ENCODE results near the gene AK8. TPM values are rescaled to one million over a fixed set of nuclear protein-coding genes. Genes with fewer than 3 reads are reported as not detected.

The AK8 gene
- total RNA-seq, 6 donors from 2014 or later, result 0.44 to 8.4 (median 3.6) TPM

DNA sequence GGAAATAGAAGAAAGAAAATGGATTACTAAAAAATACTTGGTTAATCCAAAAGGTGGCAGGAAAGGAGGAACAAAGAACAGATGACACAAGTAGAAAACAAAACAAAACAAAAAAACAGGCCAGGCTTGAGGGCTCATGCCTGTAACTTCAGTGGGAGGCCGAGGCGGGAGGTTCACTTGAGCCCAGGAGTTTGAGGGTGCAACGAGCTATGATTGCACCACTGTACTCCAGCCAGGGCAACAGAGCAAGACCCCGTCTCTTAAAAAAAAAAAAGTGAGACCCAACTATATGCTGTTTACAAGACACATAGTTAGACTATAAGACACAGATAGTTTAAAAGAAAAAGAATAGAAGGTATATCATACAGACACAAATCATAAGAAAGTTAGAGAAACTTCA, 59.5 kb downstream of the AK8 start:
- H3K9me3 ChIP-seq, result no peaks in the 10 kb centered on the region
- TF ChIP-seq, protein P1, sequence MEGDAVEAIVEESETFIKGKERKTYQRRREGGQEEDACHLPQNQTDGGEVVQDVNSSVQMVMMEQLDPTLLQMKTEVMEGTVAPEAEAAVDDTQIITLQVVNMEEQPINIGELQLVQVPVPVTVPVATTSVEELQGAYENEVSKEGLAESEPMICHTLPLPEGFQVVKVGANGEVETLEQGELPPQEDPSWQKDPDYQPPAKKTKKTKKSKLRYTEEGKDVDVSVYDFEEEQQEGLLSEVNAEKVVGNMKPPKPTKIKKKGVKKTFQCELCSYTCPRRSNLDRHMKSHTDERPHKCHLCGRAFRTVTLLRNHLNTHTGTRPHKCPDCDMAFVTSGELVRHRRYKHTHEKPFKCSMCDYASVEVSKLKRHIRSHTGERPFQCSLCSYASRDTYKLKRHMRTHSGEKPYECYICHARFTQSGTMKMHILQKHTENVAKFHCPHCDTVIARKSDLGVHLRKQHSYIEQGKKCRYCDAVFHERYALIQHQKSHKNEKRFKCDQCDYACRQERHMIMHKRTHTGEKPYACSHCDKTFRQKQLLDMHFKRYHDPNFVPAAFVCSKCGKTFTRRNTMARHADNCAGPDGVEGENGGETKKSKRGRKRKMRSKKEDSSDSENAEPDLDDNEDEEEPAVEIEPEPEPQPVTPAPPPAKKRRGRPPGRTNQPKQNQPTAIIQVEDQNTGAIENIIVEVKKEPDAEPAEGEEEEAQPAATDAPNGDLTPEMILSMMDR (IDR thresholded peaks at IDR 0.05), result no peak
- TF ChIP-seq EP300 (IDR thresholded peaks at IDR 0.05) (no peak), POLR2A (IDR thresholded peaks at IDR 0.05) (no peak), POLR2AphosphoS5 (IDR thresholded peaks at IDR 0.05) (no peak)
- DNase-seq, result no peak
- H3K36me3 ChIP-seq, result no peaks in the 10 kb centered on the region
- no peaks in the 10 kb centered on the region for H3K27me3 ChIP-seq
- no peak overlapping the region for H3K4me3 ChIP-seq
- ATAC-seq (ENCODE audit: low FRiP score in 2 of 2), result no peak
- no peak overlapping the region for H3K27ac ChIP-seq
- WGBS, 2 donors, result 78 to 82% methylated on average over 4 of the region's 4 CpGs
- no peaks in the 10 kb centered on the region for H3K4me1 ChIP-seq

DNA sequence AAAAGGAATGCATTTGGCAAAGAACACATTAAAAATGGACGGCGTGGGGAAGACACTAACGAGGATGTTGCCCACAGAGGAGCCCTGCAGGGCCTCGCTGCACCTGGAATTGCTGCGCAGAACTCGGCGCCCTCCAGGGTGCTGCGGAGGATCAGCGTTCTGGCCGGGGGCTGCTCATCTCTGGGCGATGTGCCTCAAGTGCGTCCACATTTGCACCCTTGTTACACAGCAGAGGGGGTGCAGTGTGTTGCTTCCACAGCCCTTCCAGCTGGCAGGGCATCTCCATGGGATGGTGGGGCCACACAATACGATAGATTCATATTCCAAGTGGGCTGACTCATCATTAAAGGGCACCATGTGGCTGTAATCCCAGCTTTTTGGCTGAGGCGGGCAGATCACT, 63.1 kb downstream of the AK8 start:
- Histone ChIP-seq H3K9me3 (no peaks in the 10 kb centered on the region), H3K27me3 (no peaks in the 10 kb centered on the region), H3K4me3 (no peak overlapping the region), H3K4me1 (no peaks in the 10 kb centered on the region), H3K36me3 (no peaks in the 10 kb centered on the region), H3K27ac (no peak overlapping the region)
- peak in 1 of 2 donors; percentile 46 for DNase-seq
- no peak for ATAC-seq (ENCODE audit: low FRiP score in 2 of 2)
- WGBS, 2 donors, result 83 to 88% methylated on average over 12 to 14 of the region's 14 CpGs
- TF ChIP-seq, protein P1 (IDR thresholded peaks at IDR 0.05), result no peak
- no peak for TF ChIP-seq POLR2A (IDR thresholded peaks at IDR 0.05)
- no peak for TF ChIP-seq EP300 (IDR thresholded peaks at IDR 0.05)
- no peak for TF ChIP-seq POLR2AphosphoS5 (IDR thresholded peaks at IDR 0.05)

DNA sequence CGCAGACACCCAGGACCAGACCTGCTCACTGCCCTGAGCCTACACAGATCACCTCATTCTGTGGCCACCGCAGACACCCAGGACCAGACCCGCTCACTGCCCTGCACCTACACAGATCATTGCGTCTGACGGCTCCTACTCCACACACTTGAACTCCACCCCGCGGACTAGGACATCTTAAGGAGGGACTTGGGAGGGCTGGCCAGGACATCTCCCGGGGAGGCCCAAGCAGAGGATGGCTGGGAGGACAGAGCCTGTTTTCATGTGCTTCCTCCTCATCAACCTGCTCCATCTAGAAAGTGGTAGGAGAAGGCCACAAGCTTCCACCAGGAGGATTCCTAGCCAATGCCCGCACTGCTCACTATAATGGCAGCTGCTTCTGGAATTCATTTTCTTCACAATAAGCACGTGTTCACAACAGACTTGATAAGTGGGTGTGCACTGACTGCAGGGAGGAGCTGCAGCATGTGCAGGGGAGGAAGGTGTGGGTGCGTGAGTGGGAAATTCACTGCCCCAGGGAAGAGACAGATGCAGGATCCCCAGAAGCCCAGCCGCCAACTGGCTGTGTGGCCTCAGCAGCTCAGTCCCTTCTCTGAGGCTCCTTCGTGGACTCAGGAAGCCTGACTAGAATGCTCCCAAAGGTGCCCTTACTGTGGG, 64.8 kb downstream of the AK8 start:
- H3K27ac ChIP-seq, result no peak overlapping the region
- DNase-seq (no peak), ATAC-seq (ENCODE audit: low FRiP score in 2 of 2) (no peak)
- no peaks in the 10 kb centered on the region for H3K4me1 ChIP-seq
- H3K9me3 ChIP-seq, result no peaks in the 10 kb centered on the region
- H3K27me3 ChIP-seq, result no peaks in the 10 kb centered on the region
- no peaks in the 10 kb centered on the region for H3K36me3 ChIP-seq
- TF ChIP-seq POLR2A (IDR thresholded peaks at IDR 0.05), result no peak
- TF ChIP-seq POLR2AphosphoS5 (IDR thresholded peaks at IDR 0.05), result no peak
- WGBS, 2 donors, result 87 to 88% methylated on average over 5 to 13 of the region's 13 CpGs
- H3K4me3 ChIP-seq, result no peak overlapping the region

DNA sequence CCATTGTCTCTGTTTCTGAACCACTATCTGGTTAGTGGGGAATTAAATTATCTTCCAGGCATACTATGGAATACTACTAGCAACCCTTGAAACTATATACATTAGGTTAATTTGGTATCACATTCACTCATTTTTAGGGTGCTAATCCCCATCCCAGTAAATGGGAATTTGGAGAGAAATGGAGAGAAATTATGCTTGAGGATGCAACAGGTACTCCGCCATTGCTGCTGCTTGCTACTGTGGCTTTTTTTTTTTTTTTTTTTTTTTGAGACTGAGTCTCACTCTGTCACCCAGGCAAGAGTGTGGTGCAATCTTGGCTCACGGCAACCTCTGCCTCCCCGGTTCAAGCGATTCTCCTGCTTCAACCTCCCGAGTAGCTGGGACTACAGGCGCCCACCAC, 66.1 kb downstream of the AK8 start:
- ATAC-seq (ENCODE audit: low FRiP score in 2 of 2) (no peak), DNase-seq (no peak)
- no peaks in the 10 kb centered on the region for H3K36me3 ChIP-seq
- no peaks in the 10 kb centered on the region for H3K9me3 ChIP-seq
- WGBS, 2 donors, result 90 to 93% methylated on average over 6 of the region's 6 CpGs
- H3K4me3 ChIP-seq, result no peak overlapping the region
- no peak overlapping the region for H3K27ac ChIP-seq
- H3K4me1 ChIP-seq, result no peaks in the 10 kb centered on the region
- TF ChIP-seq POLR2A (IDR thresholded peaks at IDR 0.05), result no peak
- TF ChIP-seq, protein P1 (IDR thresholded peaks at IDR 0.05), result no peak
- no peak for TF ChIP-seq EP300 (IDR thresholded peaks at IDR 0.05)
- TF ChIP-seq POLR2AphosphoS5 (IDR thresholded peaks at IDR 0.05), result no peak
- H3K27me3 ChIP-seq, result no peaks in the 10 kb centered on the region

DNA sequence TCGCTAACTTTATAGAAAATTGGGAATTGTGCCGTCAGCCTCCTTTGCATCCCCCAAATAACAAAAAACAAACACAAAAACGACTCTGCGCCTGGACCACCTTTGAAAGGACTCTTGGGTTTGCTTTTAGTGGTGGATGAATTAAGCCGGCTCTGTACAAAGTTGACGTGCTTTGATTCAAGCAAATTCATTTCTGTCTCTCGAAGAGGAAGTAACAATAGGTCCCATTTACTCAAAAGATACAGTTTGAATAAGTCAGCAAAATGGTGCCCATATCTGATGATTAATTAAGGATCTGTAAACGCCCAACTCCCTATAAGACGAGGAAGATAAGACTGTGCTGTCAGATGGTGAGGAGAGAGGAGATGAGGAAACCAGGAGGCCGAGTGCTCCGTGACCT, 67.8 kb downstream of the AK8 start:
- ATAC-seq (ENCODE audit: low FRiP score in 2 of 2), result no peak
- DNase-seq, result no peak
- no peaks in the 10 kb centered on the region for H3K36me3 ChIP-seq
- no peak overlapping the region for H3K27ac ChIP-seq
- TF ChIP-seq POLR2A (IDR thresholded peaks at IDR 0.05) (no peak), EP300 (IDR thresholded peaks at IDR 0.05) (no peak), POLR2AphosphoS5 (IDR thresholded peaks at IDR 0.05) (no peak)
- TF ChIP-seq, protein P1 (IDR thresholded peaks at IDR 0.05), result no peak
- H3K27me3 ChIP-seq, result no peaks in the 10 kb centered on the region
- no peaks in the 10 kb centered on the region for H3K4me1 ChIP-seq
- WGBS, 2 donors, result 64 to 67% methylated on average over 11 of the region's 11 CpGs
- H3K9me3 ChIP-seq, result no peaks in the 10 kb centered on the region
- no peak overlapping the region for H3K4me3 ChIP-seq
